Tibial nerve (tissue), 4 donors: ENCODE measurements around the gene RRM1. TPM values are rescaled to one million over a fixed set of nuclear protein-coding genes. Genes with fewer than 3 reads are reported as not detected.
"Not testable (repeated sequence)": the region's sequence is repeated elsewhere in the genome, so short reads cannot be mapped to it uniquely, and the experiment has no call there.

Experiments
- DNase-seq, 2 donors: peaks; one replicate each; pipeline ENCODE4 v3.0.0-alpha.2; 2019; ENCODE audit warnings: low spot score in 2 of 2
- H3K27ac ChIP-seq, 4 donors: fragments of 200-600 bp; sonication (generic) in 3 of 4; one replicate each; pipeline ENCODE4 v1.5.1; 2017 to 2019; ENCODE audit warnings: mild to moderate bottlenecking in 1 of 4
- H3K27me3 ChIP-seq, 2 donors: fragments of 200-600 bp; sonication (generic) in 1 of 2; one replicate each; pipeline versions ENCODE4 v1.5.1 to v1.6.0; 2017 to 2019
- H3K36me3 ChIP-seq, 3 donors: fragments of 200-600 bp; sonication (generic); one replicate each; pipeline ENCODE4 v1.5.1; 2018 to 2019
- H3K4me1 ChIP-seq, 4 donors: fragments of 200-600 bp; sonication (generic) in 3 of 4; one replicate each; pipeline ENCODE4 v1.5.1; 2017 to 2019
- H3K4me3 ChIP-seq, 4 donors: fragments of 200-600 bp; sonication (generic) in 3 of 4; one replicate each; pipeline ENCODE4 v1.5.1; 2017 to 2019; ENCODE audit warnings: mild to moderate bottlenecking in 1 of 4, moderate library complexity in 1 of 4
- H3K9me3 ChIP-seq, 4 donors: fragments of 200-600 bp; sonication (generic) in 3 of 4; one replicate each; pipeline ENCODE4 v1.5.1; 2017 to 2019
- CTCF ChIP-seq, 5 experiments: fragments of 200-600 bp in 3 of 5; fragments of 450-650 bp in 2 of 5; sonication (generic) in 3 of 5; IDR thresholded peaks; one replicate each; pipeline ENCODE4 v1.5.1; 2016 to 2019; ENCODE audit warnings: antibody characterized with exemption in 5 of 5, mild to moderate bottlenecking in 3 of 5, moderate library complexity in 2 of 5
- EP300 ChIP-seq, 2 donors: sonication (generic); formaldehyde crosslinking; IDR thresholded peaks; one replicate each; pipeline ENCODE4 v1.6.1; 2017; ENCODE audit warnings: antibody characterized with exemption in 2 of 2, mild to moderate bottlenecking in 1 of 2
- POLR2A ChIP-seq, 2 donors: fragments of 450-650 bp; IDR thresholded peaks; one replicate each; pipeline ENCODE4 v1.6.1; 2017; ENCODE audit warnings: antibody characterized with exemption in 2 of 2, mild to moderate bottlenecking in 2 of 2, moderate library complexity in 2 of 2
- WGBS, 2 donors: methylation state at CpG; one replicate each; pipeline ENCODE4 v1.1.5; 2018; 5-methylcytosine and 5-hydroxymethylcytosine counted together
- total RNA-seq, 4 donors: library from RNA; depleted of rRNA; stranded (reverse); fragments of >200 nt; gene quantifications; one replicate each; pipeline ENCODE4 v1.1.0, GENCODE V29; 2016

RRM1 gene
- total RNA-seq, 4 donors from 2014 or later, result 23.3 to 35.2 (median 31.5) TPM

- Histone ChIP-seq H3K9me3 (no peaks in the 10 kb centered on the region), H3K27ac (no peak overlapping the region), H3K27me3 (no peaks in the 10 kb centered on the region), H3K36me3 (peaks cover 0 to 81% (median 0%) of the 10 kb centered on the region in 3 donors), H3K4me3 (no peak overlapping the region), H3K4me1 (no peaks in the 10 kb centered on the region)
- no peak for TF ChIP-seq EP300 (IDR thresholded peaks at IDR 0.05)
- no peak for TF ChIP-seq POLR2A (IDR thresholded peaks at IDR 0.05)
- no peak for TF ChIP-seq CTCF (IDR thresholded peaks at IDR 0.05)
- no peak for DNase-seq
- WGBS, 2 donors, result 91 to 93% methylated on average over 2 of the region's 2 CpGs
These were observed 20.5 kb downstream of the RRM1 start for GRCh38 chr11:4115128-4115527.

- no peak for DNase-seq
- H3K4me3 ChIP-seq, result no peak overlapping the region
- peaks cover 0 to 82% (median 0%) of the 10 kb centered on the region in 3 donors for H3K36me3 ChIP-seq
- H3K4me1 ChIP-seq, result no peaks in the 10 kb centered on the region
- 63 to 72% methylated on average over 3 of the region's 3 CpGs for WGBS, 2 donors
- no peak overlapping the region for H3K27ac ChIP-seq
- TF ChIP-seq EP300 (IDR thresholded peaks at IDR 0.05) (no peak), CTCF (IDR thresholded peaks at IDR 0.05) (no peak), POLR2A (IDR thresholded peaks at IDR 0.05) (no peak)
- no peaks in the 10 kb centered on the region for H3K9me3 ChIP-seq
- H3K27me3 ChIP-seq, result no peaks in the 10 kb centered on the region
These were observed 23.5 kb downstream of the RRM1 start for GRCh38 chr11:4118107-4118506.

GRCh38 chr11:4123218-4123617 is 28.6 kb downstream of the RRM1 start:
- WGBS, 2 donors, result 91 to 94% methylated on average over 4 of the region's 4 CpGs
- TF ChIP-seq POLR2A (IDR thresholded peaks at IDR 0.05) (no peak), CTCF (IDR thresholded peaks at IDR 0.05) (no peak), EP300 (IDR thresholded peaks at IDR 0.05) (no peak)
- DNase-seq, result no peak
- Histone ChIP-seq H3K36me3 (peaks cover 0 to 95% (median 12%) of the 10 kb centered on the region in 3 donors), H3K9me3 (no peaks in the 10 kb centered on the region), H3K27ac (no peak overlapping the region), H3K4me3 (no peak overlapping the region), H3K4me1 (no peaks in the 10 kb centered on the region), H3K27me3 (no peaks in the 10 kb centered on the region)

GRCh38 chr11:4125141-4125540 is 30.5 kb downstream of the RRM1 start:
- TF ChIP-seq POLR2A (IDR thresholded peaks at IDR 0.05) (no peak), EP300 (IDR thresholded peaks at IDR 0.05) (no peak), CTCF (IDR thresholded peaks at IDR 0.05) (no peak)
- DNase-seq, result no peak
- Histone ChIP-seq H3K4me3 (no peak overlapping the region), H3K4me1 (no peaks in the 10 kb centered on the region), H3K27me3 (no peaks in the 10 kb centered on the region), H3K36me3 (peaks cover 0 to 96% (median 13%) of the 10 kb centered on the region in 3 donors), H3K27ac (no peak overlapping the region), H3K9me3 (no peaks in the 10 kb centered on the region)
- 72 to 78% methylated on average over 6 of the region's 6 CpGs for WGBS, 2 donors

GRCh38 chr11:4127357-4127756 is 32.8 kb downstream of the RRM1 start:
- 90 to 93% methylated on average over 1 of the region's 1 CpG for WGBS, 2 donors
- H3K36me3 ChIP-seq, result peaks cover 0 to 96% (median 13%) of the 10 kb centered on the region in 3 donors

GRCh38 chr11:4130219-4130618 is 35.6 kb downstream of the RRM1 start:
- not testable (repeated sequence) for H3K27me3 ChIP-seq, H3K4me1 ChIP-seq, DNase-seq, H3K9me3 ChIP-seq, H3K4me3 ChIP-seq, H3K27ac ChIP-seq
- 94% methylated on average over 4 of the region's 4 CpGs for WGBS, 2 donors
- H3K36me3 ChIP-seq, result peaks cover 0 to 96% (median 11%) of the 10 kb centered on the region in 3 donors

More at GRCh38 chr11:4127357-4127756, 32.8 kb downstream of the RRM1 start:
- TF ChIP-seq CTCF (IDR thresholded peaks at IDR 0.05) (no peak), EP300 (IDR thresholded peaks at IDR 0.05) (no peak), POLR2A (IDR thresholded peaks at IDR 0.05) (no peak)
- no peaks in the 10 kb centered on the region for H3K9me3 ChIP-seq
- H3K27ac ChIP-seq, result no peak overlapping the region
- H3K27me3 ChIP-seq, result no peaks in the 10 kb centered on the region
- H3K4me3 ChIP-seq, result no peak overlapping the region
- H3K4me1 ChIP-seq, result no peaks in the 10 kb centered on the region
- DNase-seq, result no peak
